HepG2 (cell line): ENCODE data around the gene IQCH. TPM values are rescaled to one million over a fixed set of nuclear protein-coding genes. Genes with fewer than 3 reads are reported as not detected.

Experiments used
- ATAC-seq: fragments of 200-7000 bp; cut with Tn5 transposase; 3 replicates; pipeline ENCODE4 v1.9.1; 2020; ENCODE audit warnings: mild to moderate bottlenecking, moderate library complexity
- BruUV-seq: library from RNA; stranded (reverse); fragments of 400-500 nt; replicated peaks from 2 replicates; lab custom pipeline; 2021; lab: Mats Ljungman, UMichigan
- CTCF ChIA-PET: fragments of 300-600 bp; formaldehyde crosslinking; extraction: SDS; loops from one replicate; lab custom pipeline; 2021; ENCODE audit warnings: low total read pairs, inconsistent platforms, low intra/inter-chr PET ratio; lab: Yijun Ruan, JAX
- POLR2A ChIA-PET: fragments of 350-600 bp; sonication (Branson Sonifier 250); formaldehyde crosslinking; loops from one replicate; lab custom pipeline; 2020; ENCODE audit warnings: antibody characterized with exemption, inconsistent platforms; lab: Yijun Ruan, JAX
- DNase-seq: peaks from one replicate; pipeline ENCODE4 v3.0.0-alpha.2; 2015; ENCODE audit warnings: low spot score
- FAIRE-seq: peaks from 3 replicates; lab custom pipeline; 2011; peaks lifted over from hg19 to GRCh38; lab: Jason Lieb, UNC
- H2AFZ ChIP-seq: one replicate; pipeline ENCODE4 v1.6.1; 2011; ENCODE audit warnings: low read length, inconsistent platforms
- H3K27ac ChIP-seq: fragments of 300-600 bp; 3 replicates; pipeline ENCODE4 v1.8.0; 2011; ENCODE audit warnings: mixed run types, mild to moderate bottlenecking, mixed read lengths, low read length, inconsistent platforms; ENCODE audit not compliant: insufficient read depth; ENCODE audit errors: extremely low read length
- H3K27me3 ChIP-seq, 2 experiments: fragments of 200-600 bp in 1 of 2; 2 replicates in 1 of 2; 3 replicates in 1 of 2; pipeline versions ENCODE4 v1.6.0 to v1.8.0; 2011; ENCODE audit warnings: low read length in 2 of 2, mild to moderate bottlenecking in 2 of 2, moderate library complexity in 2 of 2, inconsistent platforms in 1 of 2; ENCODE audit not compliant: insufficient read depth in 2 of 2, control insufficient read depth in 1 of 2
- H3K36me3 ChIP-seq, 2 experiments: fragments of 200-600 bp in 1 of 2; replicated peaks in 1 of 2; 2 replicates in 1 of 2; 3 replicates in 1 of 2; pipeline versions ENCODE4 v1.5.1 to v1.8.0; 2011; ENCODE audit warnings: low read length in 2 of 2, inconsistent platforms in 1 of 2; ENCODE audit not compliant: insufficient read depth in 2 of 2, control insufficient read depth in 1 of 2
- H3K4me1 ChIP-seq: 2 replicates; pipeline ENCODE4 v1.5.1; 2012; ENCODE audit warnings: low read length, inconsistent platforms; ENCODE audit not compliant: insufficient read depth
- H3K4me2 ChIP-seq: 2 replicates; pipeline ENCODE4 v1.6.0; 2011; ENCODE audit warnings: low read depth, low read length, inconsistent platforms
- H3K4me3 ChIP-seq, 3 experiments: fragments of 200-600 bp in 1 of 3; sonication (generic), shearing (Covaris generic) in 1 of 3; replicated peaks in 1 of 3; 2 replicates each; pipeline ENCODE4 v1.5.1; 2011 to 2016; ENCODE audit warnings: low read length in 3 of 3, inconsistent platforms in 2 of 3, low read depth in 2 of 3, mild to moderate bottlenecking in 2 of 3, control low read depth in 1 of 3, mixed read lengths in 1 of 3; ENCODE audit not compliant: insufficient read depth in 1 of 3
- H3K79me2 ChIP-seq: one replicate; pipeline ENCODE4 v1.6.1; 2011; ENCODE audit warnings: low read length, inconsistent platforms; ENCODE audit not compliant: insufficient read depth
- H3K9ac ChIP-seq: 2 replicates; pipeline ENCODE4 v1.6.0; 2011; ENCODE audit warnings: mild to moderate bottlenecking, low read depth, low read length, inconsistent platforms; ENCODE audit not compliant: insufficient read depth
- H3K9me3 ChIP-seq: 2 replicates; pipeline ENCODE4 v1.5.1; 2012; ENCODE audit warnings: mild to moderate bottlenecking, low read length
- H4K20me1 ChIP-seq: 2 replicates; pipeline ENCODE4 v1.6.0; 2011; ENCODE audit warnings: inconsistent platforms, mild to moderate bottlenecking, low read length, moderate library complexity; ENCODE audit not compliant: insufficient read depth
- CEBPB ChIP-seq: IDR thresholded peaks from 2 replicates; pipeline ENCODE4 v1.6.1; 2011; ENCODE audit warnings: low read depth, low read length, improper control_type of control experiment, borderline replicate concordance
- GATA4 ChIP-seq: sonication (generic); IDR thresholded peaks from 2 replicates; pipeline ENCODE4 v1.6.1; 2016; ENCODE audit warnings: antibody characterized with exemption, low read depth, borderline replicate concordance
- HMG20A ChIP-seq: IDR thresholded peaks from 2 replicates; pipeline ENCODE4 v1.6.1; 2016; ENCODE audit warnings: borderline replicate concordance
- SP140L ChIP-seq: sonication (generic); formaldehyde crosslinking; IDR thresholded peaks from 2 replicates; pipeline ENCODE4 v1.4.0; 2020; ENCODE audit warnings: missing genetic modification reagents, borderline replicate concordance
- SRSF4 ChIP-seq: fragments of 200-400 bp; formaldehyde crosslinking; IDR thresholded peaks from one replicate; pipeline ENCODE4 v1.6.1; 2018; ENCODE audit warnings: mild to moderate bottlenecking, low read depth, low read length, moderate library complexity; ENCODE audit not compliant: poor library complexity, severe bottlenecking
- XRCC5 ChIP-seq: fragments of 200-400 bp; formaldehyde crosslinking; optimal IDR thresholded peaks from 2 replicates; pipeline ENCODE3; 2017; ENCODE audit warnings: mild to moderate bottlenecking, low read length
- ZBTB42 ChIP-seq: sonication (generic); formaldehyde crosslinking; IDR thresholded peaks from 2 replicates; pipeline ENCODE4 v1.5.0; 2020; ENCODE audit warnings: mild to moderate bottlenecking, missing genetic modification reagents
- ZNF44 ChIP-seq: sonication (generic); formaldehyde crosslinking; IDR thresholded peaks from 2 replicates; pipeline ENCODE4 v1.5.1; 2020; ENCODE audit warnings: mild to moderate bottlenecking, missing genetic modification reagents
- ZNF547 ChIP-seq: sonication (generic); formaldehyde crosslinking; IDR thresholded peaks from 2 replicates; pipeline ENCODE4 v1.5.1; 2020; ENCODE audit warnings: mild to moderate bottlenecking, missing genetic modification reagents
- WGBS: methylation state at CpG from one replicate; pipeline ENCODE4 v1.1.6; 2017; ENCODE audit warnings: low lambda C conversion rate; 5-methylcytosine and 5-hydroxymethylcytosine counted together
- in situ Hi-C: cut with HindIII; loops from 2 replicates; pipeline ENCODE4 v1.10.0; 2017; ENCODE audit warnings: low pct_unique_long_range_greater_than_20kb; ENCODE audit not compliant: extremely low pct_ligation_motif_present
- intact Hi-C: fragments of 100-400 bp; cut with micrococcal nuclease; formaldehyde crosslinking; loops from one replicate; pipeline ENCODE4 v1.10.0; 2022; ENCODE audit not compliant: unreplicated experiment
- polyA plus RNA-seq, 8 experiments: library from polyadenylated mRNA; depleted of rRNA in 3 of 8; stranded (reverse) in 7 of 8; unstranded in 1 of 8; fragments of >200 nt; fragmentation: Illumina TruSeq in 4 of 8; extraction: Trizol in 4 of 8; gene quantifications; 2 replicates each; pipeline versions ENCODE4 v1.2.1 to v1.2.3, GENCODE V29; 2011 to 2016; ENCODE audit warnings: low read depth in 4 of 8, missing spikeins in 1 of 8, mixed read lengths in 1 of 8; ENCODE audit not compliant: insufficient read depth in 1 of 8
- total RNA-seq, 5 experiments: library from RNA; depleted of rRNA; stranded (reverse); fragments of >200 nt; fragmentation: Illumina TruSeq; extraction: Trizol; gene quantifications; 2 replicates each; pipeline ENCODE4 v1.2.3, GENCODE V29; 2016; ENCODE audit warnings: low read depth in 1 of 5
- TF ChIP-seq, protein P1 (sequence below): sonication (generic); formaldehyde crosslinking; IDR thresholded peaks from 2 replicates; pipeline ENCODE4 v1.4.0; 2020; ENCODE audit warnings: missing genetic modification reagents, mild to moderate bottlenecking, borderline replicate concordance
- TF ChIP-seq, protein P2 (sequence below): IDR thresholded peaks from 2 replicates; pipeline ENCODE4 v1.6.1; 2016; ENCODE audit warnings: low read depth
- TF ChIP-seq, protein P3 (sequence below), 2 experiments: fragments of 450-650 bp in 1 of 2; sonication (generic) in 1 of 2; formaldehyde crosslinking; IDR thresholded peaks; 2 replicates each; pipeline versions ENCODE4 v1.5.0 to v1.8.0; 2020 to 2022; ENCODE audit warnings: mild to moderate bottlenecking in 1 of 2, missing genetic modification reagents in 1 of 2

Gene IQCH
- total and polyA plus RNA-seq, 2 of the 13 experiments (the other 11 are each of a cell fraction or from before 2014, with no cell fraction given), result 0.16 to 0.55 TPM

GRCh38 chr15:67506775-67507747, 252.5 kb downstream of the IQCH start:
- Histone ChIP-seq H2AFZ (no peak overlapping the region), H3K9ac (no peak overlapping the region), H4K20me1 (no peaks in the 10 kb centered on the region), H3K27me3 (no peaks in the 10 kb centered on the region), H3K9me3 (no peaks in the 10 kb centered on the region), H3K4me2 (no peak overlapping the region), H3K79me2 (no peaks in the 10 kb centered on the region), H3K27ac (no peak overlapping the region), H3K36me3 (peaks cover 0 to 1% of the 10 kb centered on the region in 2 experiments; a peak in 1 of 5 replicates), H3K4me3 (no peak overlapping the region), H3K4me1 (0 out of 2 replicates have a peak, but pooled peaks cover 5% of the 10 kb centered on the region)
- WGBS, result 93% methylated on average over 11 of the region's 11 CpGs
- DNase-seq, result no peak
- no peak for FAIRE-seq
- no TSS peak for BruUV-seq
- ATAC-seq, result no peak
- ChIA-PET POLR2A (interaction anchor here (1.4 kb wide), 1 partner anchor 14 kb away, joined by 4 read pairs; the partner anchor contains the start of gene C15orf61), CTCF (no interaction called here)
- intact Hi-C loops, result no loop called here
- TF ChIP-seq CEBPB, result peak; percentile 74
- TF ChIP-seq XRCC5, result no peak
- TF ChIP-seq, protein P1, sequence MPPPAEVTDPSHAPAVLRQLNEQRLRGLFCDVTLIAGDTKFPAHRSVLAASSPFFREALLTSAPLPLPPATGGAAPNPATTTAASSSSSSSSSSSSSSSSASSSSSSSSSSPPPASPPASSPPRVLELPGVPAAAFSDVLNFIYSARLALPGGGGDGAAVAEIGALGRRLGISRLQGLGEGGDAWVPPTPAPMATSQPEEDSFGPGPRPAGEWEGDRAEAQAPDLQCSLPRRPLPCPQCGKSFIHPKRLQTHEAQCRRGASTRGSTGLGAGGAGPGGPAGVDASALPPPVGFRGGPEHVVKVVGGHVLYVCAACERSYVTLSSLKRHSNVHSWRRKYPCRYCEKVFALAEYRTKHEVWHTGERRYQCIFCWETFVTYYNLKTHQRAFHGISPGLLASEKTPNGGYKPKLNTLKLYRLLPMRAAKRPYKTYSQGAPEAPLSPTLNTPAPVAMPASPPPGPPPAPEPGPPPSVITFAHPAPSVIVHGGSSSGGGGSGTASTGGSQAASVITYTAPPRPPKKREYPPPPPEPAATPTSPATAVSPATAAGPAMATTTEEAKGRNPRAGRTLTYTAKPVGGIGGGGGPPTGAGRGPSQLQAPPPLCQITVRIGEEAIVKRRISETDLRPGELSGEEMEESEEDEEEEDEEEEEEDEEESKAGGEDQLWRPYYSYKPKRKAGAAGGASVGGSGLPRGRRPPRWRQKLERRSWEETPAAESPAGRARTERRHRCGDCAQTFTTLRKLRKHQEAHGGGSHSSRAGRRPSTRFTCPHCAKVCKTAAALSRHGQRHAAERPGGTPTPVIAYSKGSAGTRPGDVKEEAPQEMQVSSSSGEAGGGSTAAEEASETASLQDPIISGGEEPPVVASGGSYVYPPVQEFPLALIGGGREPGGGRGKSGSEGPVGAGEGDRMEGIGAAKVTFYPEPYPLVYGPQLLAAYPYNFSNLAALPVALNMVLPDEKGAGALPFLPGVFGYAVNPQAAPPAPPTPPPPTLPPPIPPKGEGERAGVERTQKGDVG (CRISPR knock-in tag), result no peak
- TF ChIP-seq ZBTB42 (CRISPR knock-in tag), result no peak
- TF ChIP-seq SRSF4, result no peak
- TF ChIP-seq, protein P2, sequence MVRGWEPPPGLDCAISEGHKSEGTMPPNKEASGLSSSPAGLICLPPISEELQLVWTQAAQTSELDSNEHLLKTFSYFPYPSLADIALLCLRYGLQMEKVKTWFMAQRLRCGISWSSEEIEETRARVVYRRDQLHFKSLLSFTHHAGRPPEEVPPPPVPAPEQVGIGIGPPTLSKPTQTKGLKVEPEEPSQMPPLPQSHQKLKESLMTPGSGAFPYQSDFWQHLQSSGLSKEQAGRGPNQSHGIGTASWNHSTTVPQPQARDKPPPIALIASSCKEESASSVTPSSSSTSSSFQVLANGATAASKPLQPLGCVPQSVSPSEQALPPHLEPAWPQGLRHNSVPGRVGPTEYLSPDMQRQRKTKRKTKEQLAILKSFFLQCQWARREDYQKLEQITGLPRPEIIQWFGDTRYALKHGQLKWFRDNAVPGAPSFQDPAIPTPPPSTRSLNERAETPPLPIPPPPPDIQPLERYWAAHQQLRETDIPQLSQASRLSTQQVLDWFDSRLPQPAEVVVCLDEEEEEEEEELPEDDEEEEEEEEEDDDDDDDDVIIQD (CRISPR knock-in tag), result no peak
- no peak for TF ChIP-seq ZNF44 (CRISPR knock-in tag)
- TF ChIP-seq ZNF547 (CRISPR knock-in tag), result no peak
- TF ChIP-seq SP140L (CRISPR knock-in tag), result no peak
- no peak for TF ChIP-seq HMG20A (CRISPR knock-in tag)
- TF ChIP-seq GATA4, result no peak
- TF ChIP-seq, protein P3, sequence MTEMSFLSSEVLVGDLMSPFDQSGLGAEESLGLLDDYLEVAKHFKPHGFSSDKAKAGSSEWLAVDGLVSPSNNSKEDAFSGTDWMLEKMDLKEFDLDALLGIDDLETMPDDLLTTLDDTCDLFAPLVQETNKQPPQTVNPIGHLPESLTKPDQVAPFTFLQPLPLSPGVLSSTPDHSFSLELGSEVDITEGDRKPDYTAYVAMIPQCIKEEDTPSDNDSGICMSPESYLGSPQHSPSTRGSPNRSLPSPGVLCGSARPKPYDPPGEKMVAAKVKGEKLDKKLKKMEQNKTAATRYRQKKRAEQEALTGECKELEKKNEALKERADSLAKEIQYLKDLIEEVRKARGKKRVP (CRISPR knock-in tag; IDR thresholded peaks at IDR 0.05), result peak in 1 of 2 experiments; percentile 68; a peak in 2 of 4 replicates
- in situ Hi-C loops, result no loop called here
